ENCODE data around the gene TMEM131L.
A peak's percentile ranks its signal among the peaks of the same experiment; 100 is the strongest.
"Not testable (repeated sequence)": the region's sequence is repeated elsewhere in the genome, so short reads cannot be mapped to it uniquely, and the experiment has no call there.

The TMEM131L gene

GRCh38 chr4:153661908-153662307 is 195.7 kb downstream of the TMEM131L start:
- DNase-seq = no peak

GRCh38 chr4:153663667-153664066 is 197.5 kb downstream of the TMEM131L start:
- DNase-seq = no peak

GRCh38 chr4:153666505-153666904 is 200.3 kb downstream of the TMEM131L start:
- not testable (repeated sequence) for DNase-seq

GRCh38 chr4:153668647-153669046 is 202.5 kb downstream of the TMEM131L start:
- no peak for DNase-seq

GRCh38 chr4:153669838-153670237 is 203.7 kb downstream of the TMEM131L start:
- DNase-seq = no peak

- no peak for DNase-seq
Measured at GRCh38 chr4:153676486-153676885, 210.3 kb downstream of the TMEM131L start.

GRCh38 chr4:153676984-153677383 is 210.8 kb downstream of the TMEM131L start:
- DNase-seq = no peak

GRCh38 chr4:153679486-153679885 is 213.3 kb downstream of the TMEM131L start:
- no peak for DNase-seq

- no peak for DNase-seq
Measured at GRCh38 chr4:153683763-153684181, 217.6 kb downstream of the TMEM131L start.

- peak; percentile 68 for DNase-seq
Measured at GRCh38 chr4:153684182-153684970, 218.2 kb downstream of the TMEM131L start, which contains the start of gene TLR2. Gene TLR2, plus strand, starts transcription at chr4:153684280. Its CDS starts 18,628 bp downstream, at chr4:153702908.

- no peak for DNase-seq
Measured at GRCh38 chr4:153684971-153685371, 218.8 kb downstream of the TMEM131L start.
